PC-3 (cell line): ENCODE measurements around the gene CCR6. TPM values are rescaled to one million over a fixed set of nuclear protein-coding genes. Genes with fewer than 3 reads are reported as not detected.

ENCODE experiments used
- ATAC-seq: fragments of 200-7000 bp; cut with Tn5 transposase; 2 replicates; pipeline ENCODE4 v1.9.1; 2020; ENCODE audit warnings: mild to moderate bottlenecking, moderate library complexity
- BruUV-seq: library from RNA; stranded (reverse); fragments of 400-500 nt; replicated peaks from 2 replicates; lab custom pipeline; 2021; lab: Mats Ljungman, UMichigan
- CTCF ChIA-PET: fragments of 300-600 bp; sonication (Branson Sonifier 250); formaldehyde crosslinking; loops from one replicate; lab custom pipeline; 2022; ENCODE audit warnings: antibody characterized with exemption; lab: Charles Lee
- POLR2A ChIA-PET: fragments of 300-600 bp; sonication (Branson Sonifier 250); formaldehyde crosslinking; loops from one replicate; lab custom pipeline; 2022; ENCODE audit warnings: antibody characterized with exemption; ENCODE audit not compliant: unreplicated experiment; lab: Charles Lee
- DNase-seq: peaks from one replicate; pipeline ENCODE4 v3.0.0-alpha.2; 2015
- H2AFZ ChIP-seq: fragments of 300-600 bp; sonication (generic); 2 replicates; pipeline ENCODE4 v1.6.0; 2016; ENCODE audit warnings: antibody characterized with exemption, low read length
- H3F3A ChIP-seq: fragments of 300-600 bp; sonication (generic); one replicate; pipeline ENCODE4 v1.6.0; 2017; ENCODE audit warnings: antibody characterized with exemption, low read length, control low read depth, mild to moderate bottlenecking; ENCODE audit not compliant: unreplicated experiment
- H3K27ac ChIP-seq: fragments of 300-600 bp; sonication (generic); 2 replicates; pipeline ENCODE4 v1.5.1; 2016; ENCODE audit warnings: mild to moderate bottlenecking, low read length
- H3K27me3 ChIP-seq: fragments of 300-600 bp; sonication (generic); 2 replicates; pipeline ENCODE4 v1.6.1; 2016; ENCODE audit warnings: low read length, mixed read lengths
- H3K36me3 ChIP-seq: fragments of 300-600 bp; sonication (generic); 2 replicates; pipeline ENCODE4 v1.6.1; 2016; ENCODE audit warnings: low read depth, mixed run types, low read length, mixed read lengths
- H3K4me1 ChIP-seq: fragments of 300-600 bp; sonication (generic); 2 replicates; pipeline ENCODE4 v1.5.1; 2016; ENCODE audit warnings: low read length; ENCODE audit not compliant: insufficient read depth
- H3K4me2 ChIP-seq: fragments of 300-600 bp; sonication (generic); 2 replicates; pipeline ENCODE4 v1.6.0; 2016; ENCODE audit warnings: low read length
- H3K4me3 ChIP-seq: fragments of 300-600 bp; sonication (generic); 2 replicates; pipeline ENCODE4 v1.5.1; 2016; ENCODE audit warnings: mild to moderate bottlenecking, low read length, mixed read lengths
- H3K79me2 ChIP-seq: fragments of 300-600 bp; sonication (generic); 2 replicates; pipeline ENCODE4 v1.6.1; 2017; ENCODE audit warnings: low read length, mixed read lengths
- H3K9ac ChIP-seq: fragments of 300-600 bp; sonication (generic); 2 replicates; pipeline ENCODE4 v1.6.0; 2016; ENCODE audit warnings: mild to moderate bottlenecking, low read length
- H3K9me2 ChIP-seq: fragments of 300-600 bp; sonication (generic); replicated peaks from 2 replicates; pipeline ENCODE4 v1.6.1; 2016; ENCODE audit warnings: mixed run types, low read length, mixed read lengths
- H3K9me3 ChIP-seq: fragments of 300-600 bp; sonication (generic); 2 replicates; pipeline ENCODE4 v1.6.1; 2016; ENCODE audit warnings: low read length, mixed read lengths
- H4K20me1 ChIP-seq: fragments of 300-600 bp; sonication (generic); 2 replicates; pipeline ENCODE4 v1.6.1; 2016; ENCODE audit warnings: low read length, mixed read lengths
- EZH2 ChIP-seq: fragments of 300-600 bp; sonication (generic); IDR thresholded peaks from one replicate; pipeline ENCODE4 v1.6.1; 2017; ENCODE audit warnings: antibody characterized with exemption, mild to moderate bottlenecking, low read length; ENCODE audit not compliant: unreplicated experiment
- EZH2phosphoT487 ChIP-seq: fragments of 300-600 bp; sonication (generic); IDR thresholded peaks from 2 replicates; pipeline ENCODE4 v1.6.1; 2018; ENCODE audit warnings: mild to moderate bottlenecking, antibody characterized with exemption, low read length, borderline replicate concordance
- intact Hi-C: fragments of 100-400 bp; cut with micrococcal nuclease; formaldehyde crosslinking; loops from 2 replicates; pipeline ENCODE4 v1.9.0; 2023
- total RNA-seq: library from RNA; depleted of rRNA; stranded (reverse); fragments of >200 nt; gene quantifications from 2 replicates; pipeline ENCODE4 v1.2.3, GENCODE V29; 2014
- TF ChIP-seq, protein P1 (sequence below): fragments of 300-600 bp; sonication (generic); conservative IDR thresholded peaks from 2 replicates; pipeline ENCODE4 v1.5.1; 2017; ENCODE audit warnings: antibody characterized with exemption, low read depth, mild to moderate bottlenecking, low read length

Gene CCR6
- total RNA-seq, 1 experiment from 2014 or later: not detected

DNA sequence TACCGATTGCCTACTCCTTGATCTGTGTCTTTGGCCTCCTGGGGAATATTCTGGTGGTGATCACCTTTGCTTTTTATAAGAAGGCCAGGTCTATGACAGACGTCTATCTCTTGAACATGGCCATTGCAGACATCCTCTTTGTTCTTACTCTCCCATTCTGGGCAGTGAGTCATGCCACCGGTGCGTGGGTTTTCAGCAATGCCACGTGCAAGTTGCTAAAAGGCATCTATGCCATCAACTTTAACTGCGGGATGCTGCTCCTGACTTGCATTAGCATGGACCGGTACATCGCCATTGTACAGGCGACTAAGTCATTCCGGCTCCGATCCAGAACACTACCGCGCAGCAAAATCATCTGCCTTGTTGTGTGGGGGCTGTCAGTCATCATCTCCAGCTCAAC lies 13.5 kb downstream of the CCR6 start:
- no peaks in the 10 kb centered on the region for H3F3A ChIP-seq
- H3K9me3 ChIP-seq: no peaks in the 10 kb centered on the region
- no peak overlapping the region for H3K27ac ChIP-seq
- no peak overlapping the region for H3K4me2 ChIP-seq
- ChIA-PET CTCF (no interaction called here), POLR2A (no interaction called here)
- H3K9ac ChIP-seq: no peak overlapping the region
- H3K79me2 ChIP-seq: no peaks in the 10 kb centered on the region
- H3K36me3 ChIP-seq: no peaks in the 10 kb centered on the region
- no peaks in the 10 kb centered on the region for H3K9me2 ChIP-seq
- H4K20me1 ChIP-seq: no peaks in the 10 kb centered on the region
- intact Hi-C loops: no loop called here
- H2AFZ ChIP-seq: no peak overlapping the region
- H3K4me3 ChIP-seq: no peak overlapping the region
- H3K4me1 ChIP-seq: no peaks in the 10 kb centered on the region
- H3K27me3 ChIP-seq: peaks cover 52% of the 10 kb centered on the region
- BruUV-seq: no TSS peak
- no peak for ATAC-seq
- DNase-seq: no peak
- TF ChIP-seq EZH2phosphoT487: no peak
- TF ChIP-seq, protein P1, sequence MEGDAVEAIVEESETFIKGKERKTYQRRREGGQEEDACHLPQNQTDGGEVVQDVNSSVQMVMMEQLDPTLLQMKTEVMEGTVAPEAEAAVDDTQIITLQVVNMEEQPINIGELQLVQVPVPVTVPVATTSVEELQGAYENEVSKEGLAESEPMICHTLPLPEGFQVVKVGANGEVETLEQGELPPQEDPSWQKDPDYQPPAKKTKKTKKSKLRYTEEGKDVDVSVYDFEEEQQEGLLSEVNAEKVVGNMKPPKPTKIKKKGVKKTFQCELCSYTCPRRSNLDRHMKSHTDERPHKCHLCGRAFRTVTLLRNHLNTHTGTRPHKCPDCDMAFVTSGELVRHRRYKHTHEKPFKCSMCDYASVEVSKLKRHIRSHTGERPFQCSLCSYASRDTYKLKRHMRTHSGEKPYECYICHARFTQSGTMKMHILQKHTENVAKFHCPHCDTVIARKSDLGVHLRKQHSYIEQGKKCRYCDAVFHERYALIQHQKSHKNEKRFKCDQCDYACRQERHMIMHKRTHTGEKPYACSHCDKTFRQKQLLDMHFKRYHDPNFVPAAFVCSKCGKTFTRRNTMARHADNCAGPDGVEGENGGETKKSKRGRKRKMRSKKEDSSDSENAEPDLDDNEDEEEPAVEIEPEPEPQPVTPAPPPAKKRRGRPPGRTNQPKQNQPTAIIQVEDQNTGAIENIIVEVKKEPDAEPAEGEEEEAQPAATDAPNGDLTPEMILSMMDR: no peak
- TF ChIP-seq EZH2: no peak

DNA sequence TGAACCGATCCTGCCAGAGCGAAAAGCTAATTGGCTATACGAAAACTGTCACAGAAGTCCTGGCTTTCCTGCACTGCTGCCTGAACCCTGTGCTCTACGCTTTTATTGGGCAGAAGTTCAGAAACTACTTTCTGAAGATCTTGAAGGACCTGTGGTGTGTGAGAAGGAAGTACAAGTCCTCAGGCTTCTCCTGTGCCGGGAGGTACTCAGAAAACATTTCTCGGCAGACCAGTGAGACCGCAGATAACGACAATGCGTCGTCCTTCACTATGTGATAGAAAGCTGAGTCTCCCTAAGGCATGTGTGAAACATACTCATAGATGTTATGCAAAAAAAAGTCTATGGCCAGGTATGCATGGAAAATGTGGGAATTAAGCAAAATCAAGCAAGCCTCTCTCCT lies 14.2 kb downstream of the CCR6 start:
- POLR2A ChIA-PET: interaction anchor here (0.6 kb wide), 1 partner anchor 362 kb away, joined by 4 read pairs; no protein-coding TSS in a partner anchor

DNA sequence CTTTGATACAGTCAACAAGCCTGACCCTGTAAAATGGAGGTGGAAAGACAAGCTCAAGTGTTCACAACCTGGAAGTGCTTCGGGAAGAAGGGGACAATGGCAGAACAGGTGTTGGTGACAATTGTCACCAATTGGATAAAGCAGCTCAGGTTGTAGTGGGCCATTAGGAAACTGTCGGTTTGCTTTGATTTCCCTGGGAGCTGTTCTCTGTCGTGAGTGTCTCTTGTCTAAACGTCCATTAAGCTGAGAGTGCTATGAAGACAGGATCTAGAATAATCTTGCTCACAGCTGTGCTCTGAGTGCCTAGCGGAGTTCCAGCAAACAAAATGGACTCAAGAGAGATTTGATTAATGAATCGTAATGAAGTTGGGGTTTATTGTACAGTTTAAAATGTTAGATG lies 15.0 kb downstream of the CCR6 start:
- no peak overlapping the region for H3K27ac ChIP-seq
- intact Hi-C loops: no loop called here
- BruUV-seq: no TSS peak
- no peak overlapping the region for H3K9ac ChIP-seq
- CTCF ChIA-PET: no interaction called here
- H3K4me2 ChIP-seq: no peak overlapping the region
- POLR2A ChIA-PET: no interaction called here
- DNase-seq: no peak
- no peaks in the 10 kb centered on the region for H3K4me1 ChIP-seq
- H2AFZ ChIP-seq: no peak overlapping the region
- H3K36me3 ChIP-seq: no peaks in the 10 kb centered on the region
- H3K79me2 ChIP-seq: no peaks in the 10 kb centered on the region
- TF ChIP-seq, protein P1: no peak
- no peak for TF ChIP-seq EZH2
- no peak for TF ChIP-seq EZH2phosphoT487
- H4K20me1 ChIP-seq: no peaks in the 10 kb centered on the region
- no peaks in the 10 kb centered on the region for H3F3A ChIP-seq
- H3K9me2 ChIP-seq: no peaks in the 10 kb centered on the region
- H3K4me3 ChIP-seq: no peak overlapping the region
- no peaks in the 10 kb centered on the region for H3K9me3 ChIP-seq
- peaks cover 52% of the 10 kb centered on the region for H3K27me3 ChIP-seq
- no peak for ATAC-seq

More for the DNA sequence above, 14.2 kb downstream of the CCR6 start:
- Histone ChIP-seq H4K20me1 (no peaks in the 10 kb centered on the region), H3K9me2 (no peaks in the 10 kb centered on the region), H3K27ac (no peak overlapping the region), H3K4me2 (no peak overlapping the region), H3F3A (no peaks in the 10 kb centered on the region), H3K4me1 (no peaks in the 10 kb centered on the region), H3K27me3 (peaks cover 52% of the 10 kb centered on the region), H3K36me3 (no peaks in the 10 kb centered on the region), H3K79me2 (no peaks in the 10 kb centered on the region), H3K9ac (no peak overlapping the region), H3K9me3 (no peaks in the 10 kb centered on the region), H3K4me3 (no peak overlapping the region), H2AFZ (no peak overlapping the region)
- BruUV-seq: no TSS peak
- DNase-seq (no peak), ATAC-seq (no peak)
- TF ChIP-seq EZH2phosphoT487 (no peak), EZH2 (no peak)
- TF ChIP-seq, protein P1: no peak
- intact Hi-C loops: no loop called here
- CTCF ChIA-PET: no interaction called here
